Measurements from ENCODE around the gene RNF40. TPM values are rescaled to one million over a fixed set of nuclear protein-coding genes. Genes with fewer than 3 reads are reported as not detected.

RNF40 gene
- total RNA-seq, 4 donors from 2014 or later = 55.3 to 105 (median 77.8) TPM

GRCh38 chr16:30773826-30774225 is 11.7 kb downstream of the RNF40 start:
- TF ChIP-seq POLR2A (IDR thresholded peaks at IDR 0.05) (no peak), EP300 (IDR thresholded peaks at IDR 0.05; ENCODE audit: low read depth) (no peak), POLR2AphosphoS5 (IDR thresholded peaks at IDR 0.05) (no peak)
- TF ChIP-seq, protein P1, sequence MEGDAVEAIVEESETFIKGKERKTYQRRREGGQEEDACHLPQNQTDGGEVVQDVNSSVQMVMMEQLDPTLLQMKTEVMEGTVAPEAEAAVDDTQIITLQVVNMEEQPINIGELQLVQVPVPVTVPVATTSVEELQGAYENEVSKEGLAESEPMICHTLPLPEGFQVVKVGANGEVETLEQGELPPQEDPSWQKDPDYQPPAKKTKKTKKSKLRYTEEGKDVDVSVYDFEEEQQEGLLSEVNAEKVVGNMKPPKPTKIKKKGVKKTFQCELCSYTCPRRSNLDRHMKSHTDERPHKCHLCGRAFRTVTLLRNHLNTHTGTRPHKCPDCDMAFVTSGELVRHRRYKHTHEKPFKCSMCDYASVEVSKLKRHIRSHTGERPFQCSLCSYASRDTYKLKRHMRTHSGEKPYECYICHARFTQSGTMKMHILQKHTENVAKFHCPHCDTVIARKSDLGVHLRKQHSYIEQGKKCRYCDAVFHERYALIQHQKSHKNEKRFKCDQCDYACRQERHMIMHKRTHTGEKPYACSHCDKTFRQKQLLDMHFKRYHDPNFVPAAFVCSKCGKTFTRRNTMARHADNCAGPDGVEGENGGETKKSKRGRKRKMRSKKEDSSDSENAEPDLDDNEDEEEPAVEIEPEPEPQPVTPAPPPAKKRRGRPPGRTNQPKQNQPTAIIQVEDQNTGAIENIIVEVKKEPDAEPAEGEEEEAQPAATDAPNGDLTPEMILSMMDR (IDR thresholded peaks at IDR 0.05) = no peak
- Histone ChIP-seq H3K27me3 (no peaks in the 10 kb centered on the region), H3K4me1 (peaks cover 0 to 27% (median 20%) of the 10 kb centered on the region in 4 donors), H3K36me3 (peaks cover 0 to 31% (median 16%) of the 10 kb centered on the region in 4 donors), H3K9me3 (no peaks in the 10 kb centered on the region), H3K4me3 (no peak overlapping the region), H3K27ac (no peak overlapping the region)
- intact Hi-C loops (cut with DNase I; ENCODE audit: low total_unique reads) (no loop called here), in situ Hi-C loops (cut with MboI; ENCODE audit: low pct_ligation_motif_present in 1 of 4, low pct_unique_long_range_greater_than_20kb in 1 of 4, low sequenced_read_pairs in 3 of 4) (no loop called here)
- DNase-seq = no peak
- 92% methylated on average over 13 of the region's 14 CpGs; no CpG with 5 or more reads in 1 of the 2 donors for WGBS, 2 donors (ENCODE audit: low coverage in 1 of 2)

DNA sequence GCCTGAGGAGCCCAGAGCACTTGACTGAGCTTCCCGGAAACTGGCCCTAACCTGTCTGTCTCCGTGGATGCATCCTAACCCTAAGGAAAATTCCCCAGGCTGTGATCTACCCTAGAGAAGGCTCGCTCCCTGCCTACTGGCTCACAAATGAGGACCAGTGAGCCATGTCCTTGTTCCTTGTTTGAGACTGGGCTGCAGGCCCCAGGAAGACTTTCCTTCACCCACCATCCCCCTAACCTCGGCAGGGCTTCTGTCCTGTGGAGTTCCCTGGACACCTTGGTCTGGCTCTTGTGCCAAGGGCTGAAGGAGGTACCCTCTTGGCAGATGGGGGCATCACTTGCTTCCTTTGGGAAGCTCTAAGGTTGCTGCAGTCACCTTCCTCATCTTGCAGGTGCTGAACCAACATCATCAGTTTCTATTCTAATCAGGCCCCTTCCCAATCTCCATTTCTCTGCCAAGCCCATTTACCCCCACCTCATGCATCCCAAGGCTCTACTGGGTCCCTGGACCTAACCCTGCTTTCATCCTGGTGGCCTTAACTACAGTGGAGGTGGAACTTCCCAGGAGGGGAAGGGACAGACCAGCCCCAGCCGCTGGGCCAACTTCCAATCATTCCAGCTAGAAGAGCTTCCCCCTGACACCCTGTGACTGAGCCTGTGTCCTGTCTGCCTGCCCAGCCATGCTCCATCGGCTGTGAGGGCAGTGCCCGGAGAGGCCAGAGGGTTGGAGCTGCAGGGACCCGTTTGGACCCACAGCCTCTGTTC is 12.4 kb downstream of the RNF40 start:
- H3K27ac ChIP-seq = peak overlapping the region; percentile 86 to 90 (median 88)
- intact Hi-C loops (cut with DNase I; ENCODE audit: low total_unique reads) (no loop called here), in situ Hi-C loops (cut with MboI; ENCODE audit: low pct_ligation_motif_present in 1 of 4, low pct_unique_long_range_greater_than_20kb in 1 of 4, low sequenced_read_pairs in 3 of 4) (no loop called here)
- DNase-seq = no peak
- H3K9me3 ChIP-seq = no peaks in the 10 kb centered on the region
- H3K4me3 ChIP-seq = peak overlapping the region in 3 of 4 donors; percentile 58 to 66 (median 59)
- peaks cover 0 to 27% (median 20%) of the 10 kb centered on the region in 4 donors for H3K4me1 ChIP-seq
- TF ChIP-seq POLR2AphosphoS5 (IDR thresholded peaks at IDR 0.05) (no peak), POLR2A (IDR thresholded peaks at IDR 0.05) (no peak), EP300 (IDR thresholded peaks at IDR 0.05; ENCODE audit: low read depth) (no peak)
- TF ChIP-seq, protein P1 (IDR thresholded peaks at IDR 0.05) = no peak
- no peaks in the 10 kb centered on the region for H3K27me3 ChIP-seq
- WGBS, 2 donors (ENCODE audit: low coverage in 1 of 2) = 66% methylated on average over 6 of the region's 8 CpGs; no CpG with 5 or more reads in 1 of the 2 donors
- peaks cover 0 to 24% (median 13%) of the 10 kb centered on the region in 4 donors for H3K36me3 ChIP-seq

GRCh38 chr16:30775131-30775391 is 12.9 kb downstream of the RNF40 start:
- WGBS, 2 donors (ENCODE audit: low coverage in 1 of 2) = 33% methylated on average over 3 of the region's 15 CpGs; no CpG with 5 or more reads in 1 of the 2 donors
- TF ChIP-seq, protein P1 (IDR thresholded peaks at IDR 0.05) = no peak
- TF ChIP-seq POLR2AphosphoS5 (IDR thresholded peaks at IDR 0.05) (no peak), EP300 (IDR thresholded peaks at IDR 0.05; ENCODE audit: low read depth) (no peak), POLR2A (IDR thresholded peaks at IDR 0.05) (no peak)
- in situ Hi-C loops (cut with MboI; ENCODE audit: low pct_ligation_motif_present in 1 of 4, low pct_unique_long_range_greater_than_20kb in 1 of 4, low sequenced_read_pairs in 3 of 4) (no loop called here), intact Hi-C loops (cut with DNase I; ENCODE audit: low total_unique reads) (no loop called here)
- peak overlapping the region; percentile 44 to 66 (median 58) for H3K4me3 ChIP-seq
- DNase-seq = no peak
- peak overlapping the region; percentile 86 to 90 (median 88) for H3K27ac ChIP-seq
- H3K36me3 ChIP-seq = peaks cover 0 to 21% (median 11%) of the 10 kb centered on the region in 4 donors
- peaks cover 0 to 27% (median 20%) of the 10 kb centered on the region in 4 donors for H3K4me1 ChIP-seq
- H3K9me3 ChIP-seq = no peaks in the 10 kb centered on the region
- no peaks in the 10 kb centered on the region for H3K27me3 ChIP-seq

DNA sequence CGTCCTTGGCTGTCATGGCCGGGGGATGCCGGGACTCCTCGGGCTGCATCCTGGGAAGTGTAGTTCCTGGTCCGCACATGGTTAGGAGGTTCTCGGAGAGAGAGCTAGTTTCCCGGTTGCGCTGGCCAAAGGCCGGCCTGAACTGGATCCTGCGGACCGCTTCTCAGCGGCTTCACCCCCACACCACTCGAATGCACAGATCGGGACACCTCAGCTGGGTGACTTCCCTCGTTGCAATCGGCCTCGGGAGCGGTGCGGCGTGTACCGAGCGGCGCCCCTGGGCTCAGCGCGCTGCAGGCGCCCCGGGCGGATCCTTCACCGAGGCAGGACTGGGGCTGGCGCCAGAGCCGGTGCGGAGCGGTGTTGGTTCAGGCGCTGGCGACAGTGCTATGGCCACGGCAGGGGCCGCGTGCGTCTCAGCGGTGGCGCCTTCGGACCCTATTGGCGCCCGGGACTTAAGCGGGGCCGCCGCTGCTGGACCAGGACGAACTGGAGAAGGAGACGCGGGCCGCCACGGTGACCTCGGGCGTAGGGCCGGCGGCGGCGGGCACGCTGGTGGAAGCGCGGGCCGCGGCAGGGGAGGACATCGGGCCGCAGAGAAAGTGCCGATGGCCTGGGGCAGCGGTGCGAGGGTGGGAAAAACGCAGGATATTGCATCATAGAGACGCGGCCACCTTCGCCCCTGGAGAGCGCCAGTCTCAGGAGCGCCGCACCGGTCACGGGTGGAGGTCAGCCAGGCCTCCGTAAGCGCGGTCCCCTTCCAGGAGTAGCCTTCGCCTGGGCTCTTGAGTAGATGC is 13.5 kb downstream of the RNF40 start:
- Histone ChIP-seq H3K9me3 (no peaks in the 10 kb centered on the region), H3K27ac (peak overlapping the region; percentile 86 to 90 (median 88)), H3K36me3 (peaks cover 0 to 15% (median 9%) of the 10 kb centered on the region in 4 donors), H3K27me3 (no peaks in the 10 kb centered on the region), H3K4me3 (peak overlapping the region; percentile 44 to 66 (median 58)), H3K4me1 (peaks cover 0 to 27% (median 20%) of the 10 kb centered on the region in 4 donors)
- intact Hi-C loops (cut with DNase I; ENCODE audit: low total_unique reads) (no loop called here), in situ Hi-C loops (cut with MboI; ENCODE audit: low pct_ligation_motif_present in 1 of 4, low pct_unique_long_range_greater_than_20kb in 1 of 4, low sequenced_read_pairs in 3 of 4) (no loop called here)
- peak; percentile 83 for DNase-seq
- TF ChIP-seq POLR2AphosphoS5 (IDR thresholded peaks at IDR 0.05) (peak; percentile 66 to 84 (median 79)), POLR2A (IDR thresholded peaks at IDR 0.05) (peak; percentile 74)
- TF ChIP-seq, protein P1 (IDR thresholded peaks at IDR 0.05) = no peak
- 0% methylated on average over 4 to 49 of the region's 81 CpGs for WGBS, 2 donors (ENCODE audit: low coverage in 1 of 2)

All from transverse colon (tissue), 4 donors.